ENCODE measurements around the gene GNA14.
"Not testable (repeated sequence)": the region's sequence is repeated elsewhere in the genome, so short reads cannot be mapped to it uniquely, and the experiment has no call there.

Gene GNA14

GRCh38 chr9:77640741-77641580, 7.2 kb downstream of the GNA14 start:
- no peak for DNase-seq

- DNase-seq = no peak
Measured at GRCh38 chr9:77632652-77633051, 15.5 kb downstream of the GNA14 start.

- not testable (repeated sequence) for DNase-seq
Measured at GRCh38 chr9:77628864-77629263, 19.3 kb downstream of the GNA14 start.

GRCh38 chr9:77616191-77616590, 31.9 kb downstream of the GNA14 start:
- no peak for DNase-seq

GRCh38 chr9:77614645-77615044, 33.5 kb downstream of the GNA14 start:
- no peak for DNase-seq

GRCh38 chr9:77606526-77606925, 41.6 kb downstream of the GNA14 start:
- DNase-seq = no peak

GRCh38 chr9:77605449-77606220, 42.5 kb downstream of the GNA14 start:
- no peak for DNase-seq

GRCh38 chr9:77604316-77604715, 43.8 kb downstream of the GNA14 start:
- DNase-seq = no peak

- no peak for DNase-seq
Measured at GRCh38 chr9:77602852-77603251, 45.3 kb downstream of the GNA14 start.

GRCh38 chr9:77601476-77602099, 46.5 kb downstream of the GNA14 start:
- no peak for DNase-seq

- DNase-seq = no peak
Measured at GRCh38 chr9:77600810-77601209, 47.3 kb downstream of the GNA14 start.

- DNase-seq = no peak
Measured at GRCh38 chr9:77599492-77599891, 48.6 kb downstream of the GNA14 start.

GRCh38 chr9:77598991-77599390, 49.1 kb downstream of the GNA14 start:
- no peak for DNase-seq

GRCh38 chr9:77598524-77598923, 49.6 kb downstream of the GNA14 start:
- no peak for DNase-seq

- DNase-seq = no peak
Measured at GRCh38 chr9:77597057-77597456, 51.1 kb downstream of the GNA14 start.

GRCh38 chr9:77595426-77596095, 52.6 kb downstream of the GNA14 start:
- no peak for DNase-seq

- no peak for DNase-seq
Measured at GRCh38 chr9:77594963-77595362, 53.2 kb downstream of the GNA14 start.

- no peak for DNase-seq
Measured at GRCh38 chr9:77593528-77593927, 54.6 kb downstream of the GNA14 start.

GRCh38 chr9:77592476-77592875, 55.6 kb downstream of the GNA14 start:
- DNase-seq = no peak

GRCh38 chr9:77589046-77589795, 58.9 kb downstream of the GNA14 start:
- DNase-seq = no peak

- no peak for DNase-seq
Measured at GRCh38 chr9:77588271-77588937, 59.7 kb downstream of the GNA14 start.

GRCh38 chr9:77587851-77588250, 60.3 kb downstream of the GNA14 start:
- DNase-seq = no peak
